HG03342 (cell line): ENCODE results near the gene TMCO4.
"Not testable (repeated sequence)": the region's sequence is repeated elsewhere in the genome, so short reads cannot be mapped to it uniquely, and the experiment has no call there.

ENCODE experiments used
- ATAC-seq: cut with Tn5 transposase; IDR thresholded peaks from one replicate; pipeline ENCODE4 v1.9.1; 2021; ENCODE audit warnings: mild to moderate bottlenecking, moderate library complexity; ENCODE audit not compliant: unreplicated experiment

TMCO4 gene

DNA sequence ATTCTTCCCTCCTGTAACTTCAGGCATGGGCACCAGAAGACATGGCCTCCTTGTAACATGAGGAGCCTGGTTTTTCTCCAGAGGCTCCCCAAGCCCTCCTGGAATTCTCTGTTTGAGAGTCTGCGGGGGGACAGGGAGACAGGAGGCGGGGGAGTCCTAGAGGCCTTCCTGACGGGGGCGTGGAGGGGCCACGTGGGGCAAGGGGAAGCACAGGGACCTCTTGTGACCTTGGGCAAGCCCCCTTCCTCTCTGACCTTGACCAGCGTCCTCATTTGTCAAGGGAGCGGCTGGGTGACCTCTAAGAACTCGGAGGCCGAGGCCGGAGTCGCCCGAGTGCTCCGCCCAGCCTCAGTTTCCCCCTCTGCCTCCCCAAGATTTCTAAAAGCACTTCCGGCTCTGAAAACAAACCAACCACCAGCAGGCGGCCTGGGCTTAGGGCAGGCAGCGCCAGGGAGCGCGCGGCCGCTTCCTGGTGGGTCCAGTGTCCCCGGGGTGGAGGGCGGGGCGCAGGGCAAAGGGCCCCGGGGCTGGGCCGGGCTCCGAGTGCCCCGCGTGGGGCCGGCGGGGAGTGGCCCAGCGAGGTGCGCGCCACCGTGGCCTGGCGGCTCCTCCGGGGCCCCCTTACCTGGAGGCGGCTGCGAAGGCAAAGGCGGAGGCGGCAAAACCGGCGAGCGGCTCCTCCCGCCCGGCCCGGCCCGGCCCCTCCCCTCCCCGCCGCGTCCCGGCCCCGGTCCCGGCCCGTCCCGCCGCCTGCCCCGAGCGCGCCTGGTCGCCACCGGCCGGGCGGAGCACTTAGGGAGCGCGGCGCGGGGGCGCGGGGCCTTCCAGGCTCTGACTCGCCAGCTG lies at the start of gene TMCO4:
TMCO4 (minus strand) TSS at position 687 of the 846 bp plus-strand sequence. CDS start 19,158 bp downstream, outside the sequence.
- ATAC-seq: peak; percentile 60

DNA sequence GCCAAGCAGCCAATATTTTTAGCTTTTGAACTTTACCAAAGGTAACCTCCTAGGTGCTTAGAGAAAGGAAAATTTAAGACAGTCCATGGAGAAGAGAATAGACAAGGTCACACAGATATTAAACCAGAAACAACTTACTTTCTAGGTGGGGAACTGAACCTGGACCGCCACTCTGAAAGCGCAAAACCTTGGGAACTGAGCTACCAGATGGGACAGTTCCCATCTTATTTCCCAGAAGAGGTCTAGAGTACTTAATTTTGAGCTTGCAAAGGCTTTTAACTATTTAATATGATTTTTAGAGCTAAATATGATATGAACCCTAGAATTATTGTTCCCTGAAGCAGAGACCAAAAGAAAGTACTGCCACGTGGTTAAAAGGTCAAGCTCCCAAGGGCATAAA lies 49.6 kb upstream of the TMCO4 start:
- ATAC-seq: not testable (repeated sequence)

DNA sequence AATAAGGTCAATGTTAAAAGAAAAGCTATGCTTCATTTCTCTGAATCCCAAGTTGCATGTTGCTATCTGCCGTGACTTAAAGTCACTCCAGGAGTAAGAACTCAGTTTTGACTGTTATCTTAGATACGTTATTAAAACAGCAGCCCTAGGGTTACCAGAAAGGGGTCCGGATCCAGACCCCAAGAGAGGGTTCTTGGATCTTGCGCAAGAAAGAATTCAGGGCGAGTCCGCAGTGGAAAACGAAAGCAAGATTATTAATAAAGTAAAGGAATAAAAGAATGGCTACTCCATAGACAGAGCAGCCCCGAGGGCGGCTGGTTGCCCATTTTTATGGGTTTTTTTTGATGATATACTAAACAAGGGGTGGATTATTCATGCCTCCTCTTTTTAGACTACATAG lies 47.6 kb upstream of the TMCO4 start:
- not testable (repeated sequence) for ATAC-seq

DNA sequence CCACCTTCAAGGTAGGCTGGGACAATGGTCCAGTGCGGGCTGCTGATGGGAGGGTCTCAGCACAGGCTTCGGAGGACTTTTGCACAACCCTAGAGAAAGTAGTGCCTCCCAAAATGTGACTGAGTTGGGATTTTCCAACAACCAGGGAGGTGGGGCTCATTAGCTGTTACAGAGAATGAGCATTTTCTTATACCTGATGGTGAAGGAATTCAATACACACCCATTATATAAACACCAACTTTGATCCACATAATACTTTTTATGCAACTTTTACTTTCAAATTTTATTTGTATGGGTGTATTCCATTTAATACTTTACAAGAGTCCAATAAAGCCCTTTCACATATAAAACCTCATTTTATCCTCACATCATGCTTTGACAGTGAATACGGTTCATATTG lies 46.6 kb upstream of the TMCO4 start:
- ATAC-seq: no peak

DNA sequence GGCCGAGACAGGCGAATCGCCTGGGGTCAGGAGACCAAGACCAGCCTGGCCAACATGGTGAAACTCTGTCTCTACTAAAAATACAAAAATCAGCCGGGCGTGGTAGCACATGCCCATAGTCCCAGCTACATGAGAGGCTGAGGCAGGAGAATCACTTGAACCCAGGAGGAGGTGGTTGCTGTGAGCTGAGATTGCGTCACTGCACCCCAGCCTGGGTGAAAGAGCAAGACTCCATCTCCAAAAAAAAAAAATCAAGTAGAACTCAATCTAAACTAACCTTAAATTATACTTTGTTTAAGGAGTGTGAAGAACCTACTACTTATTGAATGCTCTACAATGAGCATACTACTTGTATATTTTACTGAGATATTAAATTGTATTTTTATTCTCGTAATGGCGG lies 45.8 kb upstream of the TMCO4 start:
- no peak for ATAC-seq

DNA sequence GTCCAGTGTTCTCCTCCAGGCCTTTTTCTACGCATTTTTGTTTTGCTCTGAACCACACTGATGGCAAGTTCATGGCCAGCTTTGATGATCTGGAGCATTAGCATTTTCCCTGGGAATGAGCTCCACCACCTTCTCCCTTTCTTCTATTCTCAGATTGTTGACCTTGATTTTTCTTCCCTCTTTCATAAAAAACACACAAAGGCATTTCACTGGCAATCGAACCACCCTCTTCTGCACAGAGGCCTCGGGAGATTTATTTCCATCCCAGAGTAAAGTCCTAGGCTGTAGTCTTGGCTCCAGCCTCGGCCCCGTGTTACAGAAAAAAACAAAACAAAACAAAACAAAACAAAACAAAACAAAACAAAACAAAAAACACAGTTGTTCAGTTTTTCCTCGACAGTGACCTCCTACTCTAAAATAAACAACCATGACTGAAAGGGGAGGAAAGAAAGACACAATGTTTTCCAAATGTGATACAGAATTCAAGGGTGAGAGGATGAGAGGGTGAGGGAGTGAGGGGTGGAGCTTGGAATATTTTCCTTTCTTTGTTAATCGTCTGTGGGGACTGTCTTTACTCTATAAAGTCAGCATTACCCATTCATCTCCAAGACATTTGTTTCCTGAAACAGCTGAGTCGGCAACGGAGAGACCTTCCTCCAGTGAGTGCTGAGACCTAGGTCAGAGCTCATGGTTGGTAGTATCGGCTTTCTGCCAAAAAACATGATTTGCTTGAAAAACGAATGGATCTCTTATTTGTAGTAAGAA lies 45.2 kb upstream of the TMCO4 start:
- ATAC-seq: no peak

DNA sequence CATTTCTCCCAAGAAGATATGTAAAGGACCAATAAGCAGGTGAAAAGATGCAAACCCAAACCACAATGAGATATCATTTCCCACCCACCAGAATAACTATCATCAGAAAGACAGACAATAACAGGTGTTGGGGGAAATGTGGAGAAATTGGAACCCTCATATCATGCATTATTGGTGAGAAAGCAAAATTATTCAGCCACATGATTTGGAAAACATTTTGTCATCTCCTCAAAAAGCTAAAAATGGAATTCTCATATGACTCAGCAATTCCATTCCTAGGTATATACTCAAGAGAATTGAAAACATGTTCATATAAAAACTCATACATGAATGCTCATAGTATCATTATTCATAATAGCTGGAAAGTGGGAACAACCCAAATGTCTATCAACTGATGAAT lies 40.5 kb upstream of the TMCO4 start:
- no peak for ATAC-seq

DNA sequence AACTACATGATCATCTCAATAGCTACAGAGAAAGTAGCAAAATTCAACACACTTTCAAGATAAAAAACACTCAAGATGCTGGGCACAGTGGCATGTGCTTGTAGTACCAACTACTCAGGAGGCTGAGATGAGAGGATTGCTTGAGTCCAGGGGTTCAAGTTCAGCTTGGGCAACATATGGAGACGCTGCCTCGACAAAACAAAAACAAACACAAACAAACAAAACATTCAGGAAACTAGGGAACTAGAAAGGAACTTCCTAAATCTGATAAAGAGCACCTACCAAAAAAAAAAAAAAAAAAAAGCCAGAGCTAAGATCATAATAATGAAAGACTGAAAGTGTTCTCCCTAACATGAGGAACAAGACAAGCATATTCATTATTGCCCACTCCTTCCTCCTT lies 38.1 kb upstream of the TMCO4 start:
- no peak for ATAC-seq

DNA sequence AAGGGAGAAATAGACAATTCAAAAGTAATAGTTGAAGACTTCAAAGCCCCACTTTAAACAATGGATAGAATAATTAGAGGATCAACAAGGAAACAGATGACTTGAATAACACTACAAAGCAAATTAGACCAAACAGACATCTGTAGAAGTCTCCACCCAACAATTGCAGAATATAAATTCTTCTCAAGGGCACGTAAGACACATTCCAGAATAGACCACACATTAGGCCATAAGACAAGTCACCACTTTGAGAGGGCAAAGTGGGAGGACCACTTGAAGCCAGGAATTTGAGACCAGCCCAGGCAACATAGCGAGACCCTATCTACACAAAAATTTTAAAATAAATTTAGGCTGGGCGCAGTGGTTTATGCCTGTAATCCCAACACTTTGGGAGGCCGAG lies 35.9 kb upstream of the TMCO4 start:
- no peak for ATAC-seq

DNA sequence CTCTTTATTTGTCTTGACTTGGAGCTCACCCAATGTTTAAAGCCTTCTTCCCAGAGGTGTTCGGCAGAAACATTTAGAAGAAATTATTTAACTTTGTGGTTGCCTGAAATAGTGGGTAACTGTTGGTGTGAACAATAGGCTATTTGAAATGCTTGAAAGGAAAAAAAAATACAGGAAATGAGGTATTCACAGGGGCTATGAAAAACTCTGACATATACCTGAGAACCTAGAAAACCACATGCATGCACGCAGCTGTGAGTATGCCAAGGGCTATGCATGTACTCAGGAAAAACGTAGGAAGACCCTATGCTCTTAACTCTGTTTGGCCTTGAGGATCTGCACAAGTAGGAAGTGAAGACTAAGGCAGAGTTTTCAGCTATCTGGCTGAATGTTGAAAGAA lies 31.7 kb upstream of the TMCO4 start:
- no peak for ATAC-seq

DNA sequence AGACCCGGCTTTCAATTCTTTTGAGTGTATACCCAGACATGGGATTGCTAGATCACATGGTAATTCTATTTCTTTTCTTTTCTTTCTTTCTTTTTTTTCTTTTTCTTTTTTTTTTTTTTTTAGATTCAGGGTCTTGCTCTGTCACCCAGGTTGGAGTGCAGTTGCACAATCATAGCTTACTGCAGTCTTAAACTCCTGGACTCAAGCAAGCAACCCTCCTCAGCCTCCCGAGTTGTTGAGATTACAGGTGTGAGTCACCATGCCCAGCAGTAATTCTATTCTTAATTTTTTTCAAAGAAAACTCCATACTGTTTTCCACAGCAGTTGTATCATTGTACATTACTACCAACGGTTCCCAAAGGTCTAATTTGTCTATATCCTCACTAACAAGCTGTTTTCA lies 28.8 kb upstream of the TMCO4 start:
- no peak for ATAC-seq

DNA sequence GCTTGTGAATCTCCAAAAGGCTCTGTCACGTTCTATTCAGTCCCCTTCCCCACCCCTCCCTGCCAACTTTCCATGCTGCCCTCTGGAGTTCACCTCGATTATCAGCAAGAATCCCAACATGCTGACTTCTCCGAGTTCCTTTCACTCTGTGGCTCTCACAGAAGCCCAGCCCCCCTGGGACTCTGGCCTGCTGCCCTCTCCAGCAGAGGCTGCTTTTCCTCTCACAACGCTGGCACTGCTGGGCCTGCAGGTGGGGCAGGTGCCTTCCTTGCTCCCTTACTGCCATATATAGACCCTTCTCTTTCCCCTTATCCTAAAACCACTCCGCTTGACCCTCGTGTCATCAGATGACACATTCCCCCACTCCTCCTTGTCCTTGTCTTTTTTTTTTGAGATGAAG lies 25.6 kb upstream of the TMCO4 start:
- ATAC-seq: no peak

DNA sequence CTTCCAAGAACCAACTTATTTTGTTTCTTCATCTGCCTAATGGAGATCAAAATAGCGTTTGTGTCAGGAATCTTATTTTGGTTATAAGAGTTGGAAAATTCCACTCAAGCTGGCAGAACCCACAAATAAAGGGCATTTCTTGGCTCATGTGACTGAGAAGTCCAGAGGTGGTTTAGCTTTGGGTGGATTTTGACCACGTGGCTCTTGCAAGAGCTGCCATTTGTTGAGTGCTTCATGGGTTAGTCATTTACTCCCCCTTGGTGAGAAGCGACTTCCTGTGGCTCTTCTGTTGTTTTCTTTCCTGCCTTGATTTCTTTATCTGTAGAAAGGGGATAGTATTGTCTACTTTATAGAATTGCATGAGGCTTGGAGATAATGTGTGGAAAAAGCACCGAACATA lies 24.8 kb upstream of the TMCO4 start:
- no peak for ATAC-seq

DNA sequence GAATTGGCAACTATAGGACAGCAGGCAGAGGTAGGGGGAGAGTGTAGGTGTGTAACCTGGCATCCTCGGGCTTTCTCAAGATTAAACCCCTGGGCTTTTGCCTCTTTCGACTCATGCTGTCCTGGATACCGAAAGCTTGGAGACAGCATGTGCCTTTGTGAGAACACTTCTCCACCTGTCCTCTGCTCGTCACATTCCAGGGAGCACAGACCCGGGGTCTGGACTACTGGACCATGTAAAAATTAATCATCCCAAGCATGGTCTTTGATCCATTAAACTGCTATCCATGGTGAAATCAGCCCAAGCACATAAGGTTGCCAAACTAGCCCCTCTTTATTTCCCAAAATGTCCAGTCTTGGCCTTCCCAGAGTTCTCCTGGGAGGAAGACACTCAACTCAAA lies 24.3 kb upstream of the TMCO4 start:
- ATAC-seq: no peak

DNA sequence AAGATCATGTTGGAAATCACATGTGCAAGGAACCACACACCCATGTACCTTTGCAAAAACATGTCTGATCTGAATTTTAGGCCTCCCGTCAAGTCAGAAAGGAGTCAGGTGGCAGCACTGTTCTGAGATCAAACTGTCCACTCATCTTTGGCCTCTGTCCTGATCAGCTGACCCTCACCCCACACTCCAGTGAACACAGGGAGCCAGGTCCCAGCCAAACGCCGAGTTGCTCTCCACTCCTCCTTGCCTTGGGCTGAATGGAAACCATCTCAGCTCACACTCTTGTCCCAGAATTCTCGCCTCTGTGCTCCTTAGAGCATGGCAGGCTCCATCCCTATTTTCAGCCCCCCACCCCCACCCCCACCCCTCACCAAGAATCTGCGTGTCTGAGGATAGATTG lies 20.0 kb upstream of the TMCO4 start:
- ATAC-seq: no peak

DNA sequence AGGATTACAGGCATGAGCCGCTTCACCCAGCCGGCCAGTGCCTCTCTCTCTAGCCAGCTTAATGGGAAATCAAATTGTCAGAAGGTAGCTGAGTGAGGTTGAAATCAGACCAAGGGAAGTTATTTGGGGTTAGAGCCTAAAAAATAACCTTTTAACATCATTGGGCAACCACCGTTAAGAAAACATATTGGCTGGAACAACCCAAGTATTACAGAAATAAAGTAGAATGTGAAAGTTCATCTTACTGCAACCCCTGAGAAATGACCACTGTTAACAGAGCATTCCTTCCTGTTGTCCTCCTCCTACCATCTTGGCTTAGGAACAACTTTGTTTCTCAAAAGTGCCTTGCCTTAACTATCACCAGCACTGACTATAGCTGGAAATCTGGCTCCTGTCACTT lies 18.6 kb upstream of the TMCO4 start:
- ATAC-seq: no peak

DNA sequence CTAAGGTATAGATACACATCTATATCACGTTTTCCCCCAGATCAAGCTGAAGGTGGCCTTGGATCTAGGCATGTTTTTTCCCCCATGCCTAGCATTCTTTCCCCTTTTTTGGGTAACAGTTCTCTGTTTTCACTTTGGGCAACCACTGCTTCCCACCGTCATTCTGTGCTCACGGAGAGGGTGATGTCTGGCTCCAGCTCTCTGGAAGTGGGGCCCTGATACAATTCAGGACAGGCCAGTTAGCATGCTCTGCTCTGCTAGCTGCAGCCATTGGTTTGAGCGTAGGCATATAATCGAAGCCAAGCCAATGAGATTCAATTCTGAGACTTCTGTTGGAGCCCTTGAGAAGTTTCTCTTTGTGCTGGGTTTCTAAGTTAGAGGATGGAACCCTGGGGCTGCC lies 17.4 kb upstream of the TMCO4 start:
- ATAC-seq: no peak

DNA sequence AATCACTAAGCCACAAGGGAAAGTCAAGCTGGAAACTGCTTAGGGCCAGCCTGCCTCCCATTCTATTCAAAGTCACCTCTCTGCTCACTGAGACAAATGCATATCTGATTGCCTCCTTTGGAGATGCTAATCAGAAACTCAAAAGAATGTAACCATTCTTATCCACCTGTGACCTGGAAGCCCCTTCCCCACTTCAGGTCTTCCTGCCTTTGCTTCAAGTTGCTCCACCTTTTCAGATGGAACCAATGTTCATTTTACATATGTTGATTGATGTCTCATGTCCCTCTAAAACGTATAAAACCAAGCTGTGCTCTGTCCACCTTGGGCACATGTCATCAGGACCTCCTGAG lies 17.0 kb upstream of the TMCO4 start:
- ATAC-seq: not testable (repeated sequence)

DNA sequence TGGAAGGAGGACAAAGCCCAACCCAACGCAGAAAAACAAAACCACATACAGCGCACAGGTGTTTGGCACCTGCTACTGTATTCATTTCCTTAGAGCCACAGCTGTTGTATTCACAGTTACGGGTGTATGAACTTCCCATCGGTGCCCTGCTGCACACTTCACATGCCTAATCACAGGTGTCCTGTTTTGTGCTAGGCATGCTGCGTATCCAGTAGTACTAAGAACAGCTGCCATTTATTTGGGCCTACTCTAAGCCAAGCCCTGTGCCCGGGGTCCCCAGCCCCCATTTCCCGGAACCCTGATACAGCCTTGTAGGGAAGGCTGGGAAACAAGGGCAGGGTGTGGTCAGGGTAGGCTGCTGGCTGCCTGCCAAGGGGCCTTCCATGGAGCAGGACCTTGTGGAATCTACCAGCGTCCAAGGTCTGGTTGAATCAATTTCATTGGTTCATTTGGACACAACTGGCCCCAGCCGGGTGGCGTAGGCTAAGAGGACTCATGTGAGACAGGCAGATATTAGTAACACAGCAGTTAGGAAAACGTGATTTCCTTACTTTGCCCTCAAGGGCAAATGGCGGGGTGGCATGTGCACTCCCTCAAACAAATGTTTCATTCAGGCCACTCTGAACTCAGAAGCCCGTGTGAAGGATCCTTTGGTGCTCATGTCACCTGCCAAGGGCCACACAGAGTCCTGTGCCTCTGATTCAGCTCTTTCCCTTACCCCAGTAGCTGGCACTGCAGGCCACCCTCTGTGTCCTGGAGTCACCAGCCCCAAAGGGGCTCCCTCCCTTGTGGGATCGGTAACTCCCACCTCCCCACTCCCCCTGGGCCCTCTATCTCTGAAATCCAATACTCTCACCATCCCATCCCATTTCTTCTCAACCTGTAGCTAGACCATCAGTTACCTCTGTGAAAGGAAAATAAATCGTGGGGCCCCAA lies 16.4 kb upstream of the TMCO4 start:
- ATAC-seq: no peak

DNA sequence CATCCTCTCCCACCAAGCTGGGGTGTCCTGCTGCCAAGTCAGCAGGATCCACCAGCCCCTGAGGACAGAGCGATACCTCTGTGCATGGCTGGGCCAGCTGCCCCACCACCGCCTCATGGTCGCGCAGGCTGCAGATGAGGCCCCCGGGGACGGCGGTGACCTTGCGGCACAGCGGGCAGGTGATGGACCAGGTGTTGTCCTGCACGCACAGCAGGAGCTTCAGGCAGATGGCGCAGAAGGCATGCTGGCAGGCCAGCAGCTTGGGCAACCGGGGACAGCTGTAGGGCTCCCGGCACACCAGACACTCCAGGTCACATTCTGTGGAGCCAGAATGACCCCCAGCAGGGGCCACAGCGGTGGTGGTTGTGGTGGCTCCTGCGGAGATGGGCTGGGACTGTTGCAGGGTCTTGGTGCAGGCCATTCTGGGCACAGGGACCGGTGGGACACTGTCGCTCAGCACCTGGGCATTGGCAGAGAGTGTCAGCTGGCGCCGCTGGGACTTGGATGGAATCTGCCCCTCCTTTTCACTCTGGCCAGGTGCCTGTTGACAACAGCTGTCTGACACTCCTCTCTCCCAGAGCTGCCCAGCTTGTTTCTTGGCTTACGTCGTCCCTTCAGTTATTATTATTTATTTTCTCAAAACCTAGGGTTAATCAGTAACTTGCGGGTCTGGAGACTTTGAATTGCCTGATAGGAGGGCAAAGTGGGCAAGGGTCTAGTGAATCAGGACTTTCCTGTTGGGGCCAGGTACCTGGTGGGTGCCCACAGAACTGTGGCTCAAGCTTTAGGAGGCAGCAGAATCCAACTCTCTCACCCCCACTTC lies 15.2 kb upstream of the TMCO4 start, which contains the start of gene RNF186:
RNF186 (minus strand) TSS at position 603 of the 823 bp plus-strand sequence; CDS start at position 421, 182 bp downstream.
- no peak for ATAC-seq
